GM12891 (cell line): ENCODE results near the gene STIM1.

Source experiments
- PAX5 ChIP-seq: IDR thresholded peaks from 2 replicates; pipeline ENCODE4 v1.6.1; 2011; ENCODE audit warnings: low read length, moderate library complexity, mild to moderate bottlenecking; ENCODE audit not compliant: insufficient read depth, severe bottlenecking
- POLR2A ChIP-seq: IDR thresholded peaks from 2 replicates; pipeline ENCODE4 v1.6.1; 2011; ENCODE audit warnings: low read depth, low read length, control low read depth
- POLR2AphosphoS5 ChIP-seq: IDR thresholded peaks from 2 replicates; pipeline ENCODE4 v1.6.1; 2011; ENCODE audit warnings: low read depth, low read length, control low read depth
- POU2F2 ChIP-seq: IDR thresholded peaks from 2 replicates; pipeline ENCODE4 v1.6.1; 2011; ENCODE audit warnings: low read depth, mild to moderate bottlenecking, control low read depth, low read length, moderate library complexity
- SPI1 ChIP-seq: IDR thresholded peaks from 2 replicates; pipeline ENCODE4 v1.6.1; 2011; ENCODE audit warnings: low read depth, low read length, control low read depth
- TAF1 ChIP-seq: IDR thresholded peaks from 2 replicates; pipeline ENCODE4 v1.6.1; 2011; ENCODE audit warnings: low read depth, low read length, control low read depth

- TF ChIP-seq POLR2A (no peak), TAF1 (no peak), POLR2AphosphoS5 (no peak), SPI1 (no peak), POU2F2 (no peak), PAX5 (no peak)
These were observed 59.3 kb downstream of the STIM1 start for GRCh38 chr11:3914805-3915204.
